ENCODE data around the gene AEBP1. TPM values are rescaled to one million over a fixed set of nuclear protein-coding genes. Genes with fewer than 3 reads are reported as not detected.

AEBP1 gene
- 10 to 100 TPM; 65.2 to 81.4 (median 69.2) TPM for polyA plus RNA-seq (ENCODE audit: insufficient read length in 3 of 3)
- long read RNA-seq, donor 1, full-length matches to known transcripts = 4 of 4 reads
- long read RNA-seq, donor 1, partial matches to known transcripts = 0 of 4 reads
- long read RNA-seq, donor 1, other reads (novel, unspliced or antisense) = 0 of 4 reads
- long read RNA-seq, donor 2, full-length matches to known transcripts = 10 of 15 reads
- long read RNA-seq, donor 2, partial matches to known transcripts = 5 of 15 reads
- long read RNA-seq, donor 2, other reads (novel, unspliced or antisense) = 0 of 15 reads
- long read RNA-seq, donor 3, full-length matches to known transcripts = 9 of 43 reads
- long read RNA-seq, donor 3, partial matches to known transcripts = 34 of 43 reads
- long read RNA-seq, donor 3, other reads (novel, unspliced or antisense) = 0 of 43 reads
- long read RNA-seq, donor 4, full-length matches to known transcripts = 11 of 19 reads
- long read RNA-seq, donor 4, partial matches to known transcripts = 8 of 19 reads
- long read RNA-seq, donor 4, other reads (novel, unspliced or antisense) = 0 of 19 reads
- long read RNA-seq, donor 5, full-length matches to known transcripts = 2 of 2 reads
- long read RNA-seq, donor 5, partial matches to known transcripts = 0 of 2 reads
- long read RNA-seq, donor 5, other reads (novel, unspliced or antisense) = 0 of 2 reads
- long read RNA-seq, donor 6, full-length matches to known transcripts = 5 of 12 reads
- long read RNA-seq, donor 6, partial matches to known transcripts = 7 of 12 reads
- long read RNA-seq, donor 6, other reads (novel, unspliced or antisense) = 0 of 12 reads
- long read RNA-seq, donor 7, full-length matches to known transcripts = 5 of 34 reads
- long read RNA-seq, donor 7, partial matches to known transcripts = 29 of 34 reads
- long read RNA-seq, donor 7, other reads (novel, unspliced or antisense) = 0 of 34 reads
- long read RNA-seq, donor 8, full-length matches to known transcripts = 9 of 26 reads
- long read RNA-seq, donor 8, partial matches to known transcripts = 17 of 26 reads
- long read RNA-seq, donor 8, other reads (novel, unspliced or antisense) = 0 of 26 reads
- long read RNA-seq, donor 9, full-length matches to known transcripts = 6 of 40 reads
- long read RNA-seq, donor 9, partial matches to known transcripts = 34 of 40 reads
- long read RNA-seq, donor 9, other reads (novel, unspliced or antisense) = 0 of 40 reads
- long read RNA-seq, donor 10, full-length matches to known transcripts = 4 of 16 reads
- long read RNA-seq, donor 10, partial matches to known transcripts = 12 of 16 reads
- long read RNA-seq, donor 10, other reads (novel, unspliced or antisense) = 0 of 16 reads
- long read RNA-seq, donor 11, full-length matches to known transcripts = 4 of 27 reads
- long read RNA-seq, donor 11, partial matches to known transcripts = 23 of 27 reads
- long read RNA-seq, donor 11, other reads (novel, unspliced or antisense) = 0 of 27 reads
- long read RNA-seq, donor 12, full-length matches to known transcripts = 6 of 30 reads
- long read RNA-seq, donor 12, partial matches to known transcripts = 24 of 30 reads
- long read RNA-seq, donor 12, other reads (novel, unspliced or antisense) = 0 of 30 reads
- long read RNA-seq, donor 13, full-length matches to known transcripts = 2 of 9 reads
- long read RNA-seq, donor 13, partial matches to known transcripts = 7 of 9 reads
- long read RNA-seq, donor 13, other reads (novel, unspliced or antisense) = 0 of 9 reads
- long read RNA-seq, donor 14, full-length matches to known transcripts = 10 of 48 reads
- long read RNA-seq, donor 14, partial matches to known transcripts = 38 of 48 reads
- long read RNA-seq, donor 14, other reads (novel, unspliced or antisense) = 0 of 48 reads
- long read RNA-seq, donor 15, full-length matches to known transcripts = 8 of 30 reads
- long read RNA-seq, donor 15, partial matches to known transcripts = 22 of 30 reads
- long read RNA-seq, donor 15, other reads (novel, unspliced or antisense) = 0 of 30 reads
- long read RNA-seq, donor 16, full-length matches to known transcripts = 6 of 173 reads
- long read RNA-seq, donor 16, partial matches to known transcripts = 108 of 173 reads
- long read RNA-seq, donor 16, other reads (novel, unspliced or antisense) = 59 of 173 reads

DNA sequence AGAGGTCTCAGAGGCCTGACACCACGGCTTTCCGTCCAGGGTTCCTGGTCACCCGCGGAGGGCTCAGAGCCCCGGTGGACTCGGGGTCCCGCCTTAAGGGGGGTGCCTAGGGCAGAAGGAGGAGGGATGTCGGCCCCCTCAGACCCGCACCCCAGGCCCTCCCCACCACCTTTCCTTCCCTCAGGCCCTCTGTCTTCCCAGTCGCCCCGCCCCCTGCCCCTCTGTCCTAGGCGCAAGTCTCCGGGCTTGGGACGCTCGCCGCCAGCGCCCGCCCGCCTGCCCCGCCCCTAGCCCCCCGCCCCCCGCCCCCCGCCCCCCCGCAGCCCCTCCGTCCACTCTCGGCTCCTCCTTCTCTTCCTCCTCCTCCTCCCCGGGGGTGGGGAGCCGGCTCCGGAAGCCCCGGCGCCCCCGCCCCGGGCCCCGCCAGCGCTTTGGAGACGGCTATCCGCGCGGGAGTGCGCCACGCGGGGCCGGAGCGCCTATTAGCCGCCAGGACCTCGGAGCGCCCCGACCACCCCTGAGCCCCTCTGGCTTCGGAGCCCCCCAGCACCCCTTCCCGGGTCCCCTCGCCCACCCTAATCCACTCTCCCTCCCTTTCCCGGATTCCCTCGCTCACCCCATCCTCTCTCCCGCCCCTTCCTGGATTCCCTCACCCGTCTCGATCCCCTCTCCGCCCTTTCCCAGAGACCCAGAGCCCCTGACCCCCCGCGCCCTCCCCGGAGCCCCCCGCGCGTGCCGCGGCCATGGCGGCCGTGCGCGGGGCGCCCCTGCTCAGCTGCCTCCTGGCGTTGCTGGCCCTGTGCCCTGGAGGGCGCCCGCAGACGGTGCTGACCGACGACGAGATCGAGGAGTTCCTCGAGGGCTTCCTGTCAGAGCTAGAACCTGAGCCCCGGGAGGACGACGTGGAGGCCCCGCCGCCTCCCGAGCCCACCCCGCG lies at the start of gene AEBP1:
Gene AEBP1 (plus strand): TSS at position 423 of the 937 bp plus-strand sequence. CDS start 321 bp downstream, at position 744.
- DNase-seq = peak; percentile 50

DNA sequence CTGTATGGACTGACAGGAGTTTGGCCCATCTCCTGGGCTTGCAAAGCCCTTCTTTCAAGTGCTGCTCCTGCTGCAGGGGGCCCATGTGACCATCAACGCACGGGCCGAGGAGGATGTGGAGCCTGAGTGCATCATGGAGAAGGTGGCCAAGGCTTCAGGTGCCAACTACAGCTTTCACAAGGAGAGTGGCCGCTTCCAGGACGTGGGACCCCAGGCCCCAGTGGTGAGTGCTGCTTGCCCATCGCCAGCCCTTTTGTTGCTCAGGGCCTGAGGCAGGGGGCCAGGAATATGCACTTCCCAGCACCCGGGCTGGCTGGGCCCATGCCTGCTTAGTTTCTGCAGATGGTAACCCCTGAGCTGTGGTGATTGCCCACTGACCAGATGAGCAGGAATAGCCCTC lies 47.5 kb upstream of the AEBP1 start:
- no peak for DNase-seq

DNA sequence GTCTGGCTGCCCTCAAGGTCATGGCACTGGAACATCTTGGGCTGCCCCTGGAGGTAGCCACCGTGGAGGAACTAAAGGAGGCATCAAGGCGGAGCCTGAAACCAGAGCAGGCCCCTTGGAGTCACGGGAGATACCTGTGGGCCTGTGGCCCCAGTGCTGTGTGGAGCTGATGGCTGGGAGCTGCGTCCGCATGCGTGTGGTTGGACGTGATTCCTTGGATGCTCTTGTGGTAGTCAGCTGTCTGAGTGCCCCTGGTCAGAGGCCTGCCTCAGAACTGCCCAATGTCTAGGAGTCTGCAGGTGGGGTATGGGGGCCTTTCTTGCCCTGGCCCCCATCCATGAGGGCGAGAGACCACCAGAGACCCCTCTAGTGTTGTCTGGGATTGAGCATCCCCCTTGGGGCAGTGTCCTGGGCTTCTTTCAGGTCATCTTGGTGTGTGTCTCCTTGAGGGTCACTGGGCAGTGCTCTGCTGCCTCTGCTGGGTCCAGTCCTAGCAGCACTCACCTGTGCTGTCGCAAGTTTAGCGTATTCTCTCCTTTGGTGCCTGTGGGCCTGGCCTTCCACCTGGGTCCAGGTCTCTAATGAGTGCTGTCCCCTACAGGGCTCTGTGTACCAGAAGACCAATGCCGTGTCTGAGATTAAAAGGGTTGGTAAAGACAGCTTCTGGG lies 46.8 kb upstream of the AEBP1 start:
- DNase-seq = no peak

DNA sequence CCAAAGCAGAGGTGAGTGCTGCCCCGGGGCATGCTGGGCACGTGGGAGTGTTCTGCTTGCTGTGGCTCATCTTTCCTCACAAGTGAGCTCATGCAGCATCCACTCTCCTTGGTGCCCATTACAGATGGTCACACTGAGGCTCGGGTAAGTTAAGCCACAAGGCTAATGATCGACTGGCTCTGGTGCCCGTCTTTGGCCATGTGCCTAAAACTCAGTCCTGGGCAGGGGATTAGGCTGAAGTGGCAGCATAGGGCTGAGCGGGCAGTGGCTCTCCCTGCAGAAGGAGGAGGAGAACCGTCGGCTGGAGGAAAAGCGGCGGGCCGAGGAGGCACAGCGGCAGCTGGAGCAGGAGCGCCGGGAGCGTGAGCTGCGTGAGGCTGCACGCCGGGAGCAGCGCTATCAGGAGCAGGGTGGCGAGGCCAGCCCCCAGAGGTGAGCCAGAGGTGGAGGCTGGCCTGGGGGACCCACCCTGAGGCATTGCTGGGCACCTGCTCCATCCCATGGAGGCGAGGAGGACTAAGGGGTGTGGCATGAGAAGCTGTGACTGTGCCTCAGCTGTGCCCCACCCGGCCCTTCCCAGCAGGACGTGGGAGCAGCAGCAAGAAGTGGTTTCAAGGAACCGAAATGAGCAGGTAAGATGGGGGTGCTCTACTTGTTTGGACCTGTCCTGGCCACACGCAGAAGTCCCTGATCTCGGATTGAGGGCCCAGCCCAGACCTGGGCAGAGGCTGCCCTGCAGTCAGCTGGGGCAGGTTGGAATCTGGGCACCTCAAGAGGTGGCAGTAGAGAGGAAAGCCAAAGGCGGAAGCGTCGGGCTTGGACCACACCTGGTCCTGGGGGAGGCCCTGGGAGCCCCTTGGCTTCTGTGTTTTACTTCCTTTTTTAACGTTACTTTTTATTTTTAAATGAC lies 46.0 kb upstream of the AEBP1 start:
- no peak for DNase-seq

DNA sequence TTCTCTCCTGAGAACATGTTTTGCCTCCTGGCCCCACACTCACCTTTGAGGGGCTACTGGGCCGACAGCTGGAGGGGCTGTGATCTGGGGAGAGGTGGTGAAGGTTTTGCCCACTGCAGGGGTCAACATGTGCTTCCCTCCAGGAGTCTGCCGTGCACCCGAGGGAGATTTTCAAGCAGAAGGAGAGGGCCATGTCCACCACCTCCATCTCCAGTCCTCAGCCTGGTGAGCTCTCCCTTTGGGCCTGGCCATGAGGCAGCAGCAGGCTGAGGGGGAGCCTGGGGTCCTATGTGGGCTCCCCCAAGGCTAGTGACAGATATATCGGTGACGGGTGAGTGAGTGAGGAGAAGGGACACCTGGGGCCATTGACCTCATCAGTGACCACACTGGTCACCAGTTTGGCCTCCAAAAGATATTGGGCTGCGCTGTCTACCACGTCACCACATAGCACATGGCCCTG lies 45.4 kb upstream of the AEBP1 start:
- no peak for DNase-seq

DNA sequence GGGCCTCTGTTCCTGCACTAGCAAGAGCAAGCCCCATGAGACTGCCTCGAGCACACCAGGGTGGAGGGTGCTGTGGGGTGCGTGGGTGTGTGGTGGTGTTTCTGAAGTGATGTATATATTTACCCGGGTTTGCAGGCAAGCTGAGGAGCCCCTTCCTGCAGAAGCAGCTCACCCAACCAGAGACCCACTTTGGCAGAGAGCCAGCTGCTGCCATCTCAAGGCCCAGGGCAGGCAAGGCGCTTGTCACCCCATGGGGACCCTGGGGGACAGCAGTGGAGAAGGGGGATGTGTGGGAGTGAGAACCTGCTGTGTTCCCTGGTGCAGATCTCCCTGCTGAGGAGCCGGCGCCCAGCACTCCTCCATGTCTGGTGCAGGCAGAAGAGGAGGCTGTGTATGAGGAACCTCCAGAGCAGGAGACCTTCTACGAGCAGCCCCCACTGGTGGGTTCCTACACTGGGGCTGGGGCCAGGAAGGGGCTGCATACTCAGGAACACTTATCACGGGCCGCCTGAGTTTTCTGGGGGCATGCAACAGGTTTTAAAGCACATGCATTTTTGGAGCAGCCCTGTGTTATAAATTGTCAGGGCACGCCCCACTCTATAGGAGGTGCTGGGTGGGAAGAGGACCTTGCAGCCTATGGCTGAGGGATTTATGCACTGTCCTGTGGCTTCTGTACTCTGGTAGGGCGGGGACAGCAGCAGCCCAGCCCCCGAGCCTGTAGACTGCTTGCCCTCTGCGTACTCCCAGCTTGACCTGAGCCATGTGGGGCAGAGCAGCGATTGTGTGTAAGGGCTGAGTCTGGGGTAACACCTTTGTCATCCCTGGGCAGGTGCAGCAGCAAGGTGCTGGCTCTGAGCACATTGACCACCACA lies 44.7 kb upstream of the AEBP1 start:
- DNase-seq = no peak

DNA sequence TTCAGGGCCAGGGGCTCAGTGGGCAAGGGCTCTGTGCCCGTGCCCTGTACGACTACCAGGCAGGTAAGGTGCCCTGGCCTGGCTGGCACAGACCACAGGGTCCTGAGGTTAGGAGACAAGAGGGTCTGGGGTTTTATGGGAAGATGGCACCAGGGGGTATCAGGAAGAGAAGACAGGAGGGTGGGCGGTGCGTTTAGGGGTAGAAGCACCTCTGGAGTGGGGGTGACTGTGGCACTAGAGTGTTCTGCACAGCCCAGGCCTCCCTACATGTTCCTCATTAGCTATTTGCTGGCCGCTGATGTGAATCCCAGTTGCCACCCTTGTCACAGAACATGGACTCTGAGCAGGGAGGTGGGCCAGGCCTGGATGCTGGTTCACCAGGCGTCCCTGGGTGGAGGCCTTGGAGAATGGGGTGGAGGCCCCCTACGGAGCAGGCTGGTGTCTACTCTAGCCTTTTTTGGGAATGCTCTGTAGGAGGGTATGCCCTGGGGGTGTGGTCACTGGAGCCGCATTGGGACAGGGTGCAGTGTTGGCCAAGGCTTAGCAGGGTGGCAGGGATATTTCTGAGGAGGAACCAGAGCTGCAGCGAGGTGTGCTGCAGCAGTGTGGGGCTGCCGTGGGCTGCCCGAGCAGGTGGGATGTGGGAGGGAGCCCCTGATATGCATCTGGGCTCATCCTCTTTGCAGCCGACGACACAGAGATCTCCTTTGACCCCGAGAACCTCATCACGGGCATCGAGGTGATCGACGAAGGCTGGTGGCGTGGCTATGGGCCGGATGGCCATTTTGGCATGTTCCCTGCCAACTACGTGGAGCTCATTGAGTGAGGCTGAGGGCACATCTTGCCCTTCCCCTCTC lies 43.8 kb upstream of the AEBP1 start:
- DNase-seq = no peak

DNA sequence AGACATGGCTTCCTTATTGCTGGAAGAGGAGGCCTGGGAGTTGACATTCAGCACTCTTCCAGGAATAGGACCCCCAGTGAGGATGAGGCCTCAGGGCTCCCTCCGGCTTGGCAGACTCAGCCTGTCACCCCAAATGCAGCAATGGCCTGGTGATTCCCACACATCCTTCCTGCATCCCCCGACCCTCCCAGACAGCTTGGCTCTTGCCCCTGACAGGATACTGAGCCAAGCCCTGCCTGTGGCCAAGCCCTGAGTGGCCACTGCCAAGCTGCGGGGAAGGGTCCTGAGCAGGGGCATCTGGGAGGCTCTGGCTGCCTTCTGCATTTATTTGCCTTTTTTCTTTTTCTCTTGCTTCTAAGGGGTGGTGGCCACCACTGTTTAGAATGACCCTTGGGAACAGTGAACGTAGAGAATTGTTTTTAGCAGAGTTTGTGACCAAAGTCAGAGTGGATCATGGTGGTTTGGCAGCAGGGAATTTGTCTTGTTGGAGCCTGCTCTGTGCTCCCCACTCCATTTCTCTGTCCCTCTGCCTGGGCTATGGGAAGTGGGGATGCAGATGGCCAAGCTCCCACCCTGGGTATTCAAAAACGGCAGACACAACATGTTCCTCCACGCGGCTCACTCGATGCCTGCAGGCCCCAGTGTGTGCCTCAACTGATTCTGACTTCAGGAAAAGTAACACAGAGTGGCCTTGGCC lies 43.0 kb upstream of the AEBP1 start:
- DNase-seq = no peak

DNA sequence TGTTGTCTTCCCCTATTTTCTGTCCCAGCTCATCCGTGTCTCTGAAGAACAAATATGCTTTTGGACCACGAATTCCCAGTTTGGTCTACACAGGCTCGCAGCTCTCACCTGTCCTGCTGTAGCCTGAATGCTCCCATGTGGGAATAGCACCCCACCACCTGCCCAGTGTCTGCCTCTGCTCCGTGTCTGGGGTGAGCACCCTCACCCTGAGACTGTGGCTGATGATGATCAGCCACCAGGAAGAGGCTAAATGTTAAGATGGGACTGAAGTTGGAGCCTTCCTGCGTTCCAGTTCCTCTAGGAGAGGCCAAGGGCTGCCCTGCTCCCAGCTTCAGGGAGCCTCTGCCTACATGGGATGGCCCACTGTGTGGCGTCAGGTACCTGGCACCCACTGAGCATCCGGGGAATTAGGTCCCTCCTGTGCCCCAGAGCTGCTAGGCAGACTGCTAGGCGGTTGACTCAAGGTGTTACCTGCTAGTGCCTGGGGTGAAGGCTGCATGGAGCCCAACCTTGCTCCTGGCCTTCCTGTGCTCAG lies 42.4 kb upstream of the AEBP1 start:
- no peak for DNase-seq

DNA sequence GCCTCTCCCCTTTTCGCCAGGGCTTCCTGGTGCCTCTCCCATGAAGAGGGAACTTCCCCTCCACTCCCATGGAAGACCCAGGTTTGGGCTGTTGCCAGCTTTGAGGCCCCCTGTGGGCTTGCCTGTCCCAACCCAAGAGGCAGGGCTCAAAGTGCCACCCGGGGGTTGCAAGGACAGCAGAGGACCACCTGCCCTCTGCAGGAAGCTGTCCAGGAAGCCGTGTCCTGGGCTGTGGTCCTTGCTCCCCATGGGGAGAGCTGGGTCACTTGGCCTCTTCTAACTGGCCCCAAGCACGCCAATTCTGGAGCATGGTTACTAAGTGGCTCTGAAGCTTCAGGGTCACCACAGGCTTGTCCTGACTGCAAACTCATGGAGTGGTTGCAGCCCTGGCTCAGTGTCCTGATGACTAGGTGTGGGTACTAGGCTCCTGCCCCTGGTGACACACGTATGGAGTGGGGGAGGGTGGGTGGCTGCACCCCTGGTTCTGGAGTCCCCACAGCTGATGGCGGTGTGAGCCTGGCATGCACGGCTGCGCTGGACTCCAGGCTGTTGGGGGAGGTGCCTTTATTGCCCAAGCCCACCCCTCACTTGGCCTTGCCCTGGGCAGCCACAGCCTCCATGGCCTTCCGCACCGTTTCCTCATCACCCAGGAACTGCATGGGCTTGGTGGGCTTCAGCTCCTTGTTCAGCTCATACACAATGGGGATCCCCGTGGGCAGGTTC lies 41.8 kb upstream of the AEBP1 start:
- DNase-seq = no peak

DNA sequence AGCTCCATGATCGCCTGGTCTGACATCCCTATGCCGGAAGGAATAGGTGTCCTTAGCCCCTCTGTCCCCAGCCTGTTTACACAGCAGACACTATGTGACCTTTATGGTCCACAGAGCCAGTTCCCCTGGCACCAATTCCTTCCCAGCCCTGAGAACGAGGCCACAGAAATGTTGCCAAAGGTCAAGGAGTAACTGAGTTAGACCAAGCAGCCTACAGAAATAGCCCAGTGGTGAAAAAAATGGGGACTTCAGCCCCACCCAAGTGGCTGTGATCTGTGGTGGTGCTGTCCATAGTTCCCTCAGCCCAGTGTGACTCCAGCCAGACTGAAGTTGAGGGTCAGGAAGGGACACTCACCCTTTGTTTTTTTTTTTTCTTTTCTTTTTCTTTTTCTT lies 41.2 kb upstream of the AEBP1 start:
- DNase-seq = no peak

DNA sequence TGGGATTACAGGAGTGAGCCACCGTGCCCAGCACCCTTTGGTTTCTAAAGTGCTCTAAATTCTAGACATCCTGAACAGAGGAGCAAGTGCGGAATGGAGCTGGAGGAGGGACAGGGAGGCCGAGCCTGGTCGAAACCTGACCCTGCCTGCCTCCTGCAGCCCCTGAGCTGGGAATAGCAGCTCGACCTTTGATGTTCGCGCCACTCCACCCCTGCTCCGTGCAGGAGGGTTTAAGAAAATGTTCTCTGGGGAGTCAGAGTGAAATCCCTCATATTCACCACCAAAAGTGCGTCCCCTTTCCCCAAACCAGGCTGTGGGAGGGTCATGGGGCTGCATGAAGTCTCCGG lies 40.6 kb upstream of the AEBP1 start:
- no peak for DNase-seq

DNA sequence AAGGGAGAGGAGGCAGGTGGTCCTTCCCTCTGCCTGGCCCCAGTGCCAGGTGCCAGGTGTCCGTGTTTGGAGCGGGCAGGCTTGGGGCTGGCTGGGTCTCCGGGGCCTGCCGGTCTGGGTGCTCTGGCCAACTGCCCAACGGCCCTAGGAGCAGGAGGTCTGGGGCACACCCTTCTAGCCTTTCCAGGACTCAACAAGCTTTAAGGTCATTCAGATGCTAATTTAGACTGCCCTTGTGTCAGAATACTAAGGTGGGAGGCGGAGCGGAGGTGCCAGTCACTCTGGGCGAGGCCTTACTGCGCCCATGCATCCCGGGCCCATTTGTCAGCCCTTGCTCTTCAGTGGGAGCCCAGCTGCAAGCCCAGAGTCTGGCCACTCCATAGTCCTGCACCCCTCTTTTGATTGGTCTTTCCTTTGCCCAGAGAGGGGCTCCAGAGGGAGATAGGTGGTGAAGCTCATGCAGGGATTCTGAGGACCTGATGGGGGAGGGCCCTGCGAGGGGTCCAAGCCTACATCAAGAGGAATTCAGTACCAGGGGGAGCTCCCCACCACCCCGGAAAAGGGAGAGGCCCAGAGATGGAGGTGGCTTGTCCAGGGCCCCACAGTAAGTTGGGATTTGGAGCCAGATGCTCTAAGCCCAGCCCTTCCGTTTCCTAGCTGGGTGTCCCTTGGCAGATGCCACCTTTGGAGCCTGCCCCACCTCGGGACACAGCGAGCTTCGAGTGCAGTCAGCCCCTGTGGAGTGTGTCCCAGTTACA lies 40.1 kb upstream of the AEBP1 start:
- no peak for DNase-seq
